ENCODE measurements around the gene TLCD4. TPM values are rescaled to one million over a fixed set of nuclear protein-coding genes. Genes with fewer than 3 reads are reported as not detected.

The TLCD4 gene
- total and polyA plus RNA-seq, 2 donors (not counting 1 experiment from before 2014, with no cell fraction given): 0.55 to 1.3 TPM

- no peaks in the 10 kb centered on the region for H4K20me1 ChIP-seq (ENCODE audit: control insufficient read depth, insufficient read depth, low read length, poor library complexity, severe bottlenecking)
- H3K36me3 ChIP-seq (replicated peaks in 1 of 2; ENCODE audit: control extremely low read depth in 1 of 2, control insufficient read depth in 1 of 2, extremely low read depth in 1 of 2, insufficient read depth in 2 of 2, low read length in 1 of 2): no peaks in the 10 kb centered on the region
- Mint-ChIP-seq H3K9me3 (ENCODE audit: insufficient read depth) (no peaks in the 10 kb centered on the region), H3K4me3 (no peak overlapping the region), H3K27me3 (peaks cover 6% of the 10 kb centered on the region), H3K27ac (no peak overlapping the region), H3K4me1 (no peaks in the 10 kb centered on the region)
- H3K4me1 ChIP-seq (ENCODE audit: control insufficient read depth in 2 of 2, insufficient read depth in 2 of 2, low read length in 2 of 2): no peaks in the 10 kb centered on the region
- peaks cover 0 to 8% (median 2%) of the 10 kb centered on the region in 4 experiments for H3K27me3 ChIP-seq (replicated peaks in 1 of 4; ENCODE audit: control extremely low read depth in 1 of 4, control insufficient read depth in 3 of 4, insufficient read depth in 4 of 4, low read length in 3 of 4)
- POLR2A ChIA-PET: no interaction called here
- intact Hi-C loops (cut with micrococcal nuclease): no loop called here
- H3K79me2 ChIP-seq (ENCODE audit: control insufficient read depth, insufficient read depth, low read length): no peaks in the 10 kb centered on the region
- H3K27ac ChIP-seq (ENCODE audit: low read length in 2 of 2): no peak overlapping the region
- CTCF ChIA-PET: interaction anchor here (2.9 to 6.8 kb wide), 2 partner anchors 36 to 154 kb away, joined by 8 to 92 read pairs; partner anchors contain the start of genes RWDD3 and TLCD4
- TF ChIP-seq, protein P1, sequence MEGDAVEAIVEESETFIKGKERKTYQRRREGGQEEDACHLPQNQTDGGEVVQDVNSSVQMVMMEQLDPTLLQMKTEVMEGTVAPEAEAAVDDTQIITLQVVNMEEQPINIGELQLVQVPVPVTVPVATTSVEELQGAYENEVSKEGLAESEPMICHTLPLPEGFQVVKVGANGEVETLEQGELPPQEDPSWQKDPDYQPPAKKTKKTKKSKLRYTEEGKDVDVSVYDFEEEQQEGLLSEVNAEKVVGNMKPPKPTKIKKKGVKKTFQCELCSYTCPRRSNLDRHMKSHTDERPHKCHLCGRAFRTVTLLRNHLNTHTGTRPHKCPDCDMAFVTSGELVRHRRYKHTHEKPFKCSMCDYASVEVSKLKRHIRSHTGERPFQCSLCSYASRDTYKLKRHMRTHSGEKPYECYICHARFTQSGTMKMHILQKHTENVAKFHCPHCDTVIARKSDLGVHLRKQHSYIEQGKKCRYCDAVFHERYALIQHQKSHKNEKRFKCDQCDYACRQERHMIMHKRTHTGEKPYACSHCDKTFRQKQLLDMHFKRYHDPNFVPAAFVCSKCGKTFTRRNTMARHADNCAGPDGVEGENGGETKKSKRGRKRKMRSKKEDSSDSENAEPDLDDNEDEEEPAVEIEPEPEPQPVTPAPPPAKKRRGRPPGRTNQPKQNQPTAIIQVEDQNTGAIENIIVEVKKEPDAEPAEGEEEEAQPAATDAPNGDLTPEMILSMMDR (IDR thresholded peaks at IDR 0.05): no peak
- no peak for TF ChIP-seq EZH2 (IDR thresholded peaks at IDR 0.05; ENCODE audit: borderline replicate concordance, insufficient read depth, low read depth, low read length, poor library complexity, severe bottlenecking)
- ATAC-seq (ENCODE audit: low read depth) (no peak), DNase-seq (no peak)
- no peak overlapping the region for H2AFZ ChIP-seq (ENCODE audit: insufficient read depth, low read depth, low read length, poor library complexity, severe bottlenecking)
- H3K4me2 ChIP-seq (replicated peaks; ENCODE audit: low read depth, low read length, poor library complexity, severe bottlenecking): no peak overlapping the region
- H3K9me3 ChIP-seq (ENCODE audit: control extremely low read depth in 1 of 3, control insufficient read depth in 2 of 3, insufficient read depth in 1 of 3, low read length in 2 of 3): no peaks in the 10 kb centered on the region
- H3K4me3 ChIP-seq (ENCODE audit: control extremely low read depth in 1 of 5, extremely low read depth in 1 of 5, insufficient read depth in 1 of 5, low read depth in 2 of 5, low read length in 4 of 5): no peak overlapping the region
- H3K9ac ChIP-seq (ENCODE audit: low read length): no peak overlapping the region
- 100% methylated on average over 1 of the region's 1 CpG for WGBS (ENCODE audit: insufficient coverage)
Observed at GRCh38 chr1:95080446-95080845, 36.7 kb upstream of the TLCD4 start.

DNA sequence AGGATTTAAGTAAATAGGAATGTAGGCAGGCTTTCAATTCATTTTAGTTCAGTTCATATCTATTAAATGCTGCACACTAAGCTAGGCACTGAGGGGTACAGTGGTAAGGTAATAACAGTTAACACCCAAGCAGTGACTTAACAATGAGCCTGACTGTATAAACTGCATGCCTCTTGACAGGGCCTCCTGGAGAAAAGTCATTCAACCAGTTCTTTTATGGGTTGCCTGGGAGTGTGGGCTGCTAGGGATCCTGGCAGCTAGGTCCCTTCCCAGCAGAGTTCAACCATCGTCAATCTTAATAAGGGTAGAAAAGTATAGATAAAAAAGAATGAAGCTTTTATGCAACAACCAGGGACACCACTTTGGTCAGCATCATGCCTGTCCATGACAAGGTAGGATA is 36.3 kb upstream of the TLCD4 start:
- Histone ChIP-seq H3K9me3 (ENCODE audit: control extremely low read depth in 1 of 3, control insufficient read depth in 2 of 3, insufficient read depth in 1 of 3, low read length in 2 of 3) (no peaks in the 10 kb centered on the region), H3K4me2 (replicated peaks; ENCODE audit: low read depth, low read length, poor library complexity, severe bottlenecking) (no peak overlapping the region), H2AFZ (ENCODE audit: insufficient read depth, low read depth, low read length, poor library complexity, severe bottlenecking) (no peak overlapping the region), H4K20me1 (ENCODE audit: control insufficient read depth, insufficient read depth, low read length, poor library complexity, severe bottlenecking) (no peaks in the 10 kb centered on the region), H3K79me2 (ENCODE audit: control insufficient read depth, insufficient read depth, low read length) (no peaks in the 10 kb centered on the region), H3K9ac (ENCODE audit: low read length) (no peak overlapping the region), H3K27me3 (replicated peaks in 1 of 4; ENCODE audit: control extremely low read depth in 1 of 4, control insufficient read depth in 3 of 4, insufficient read depth in 4 of 4, low read length in 3 of 4) (peaks cover 0 to 8% (median 2%) of the 10 kb centered on the region in 4 experiments), H3K36me3 (replicated peaks in 1 of 2; ENCODE audit: control extremely low read depth in 1 of 2, control insufficient read depth in 1 of 2, extremely low read depth in 1 of 2, insufficient read depth in 2 of 2, low read length in 1 of 2) (no peaks in the 10 kb centered on the region), H3K4me1 (ENCODE audit: control insufficient read depth in 2 of 2, insufficient read depth in 2 of 2, low read length in 2 of 2) (no peaks in the 10 kb centered on the region), H3K4me3 (ENCODE audit: control extremely low read depth in 1 of 5, extremely low read depth in 1 of 5, insufficient read depth in 1 of 5, low read depth in 2 of 5, low read length in 4 of 5) (no peak overlapping the region), H3K27ac (ENCODE audit: low read length in 2 of 2) (no peak overlapping the region)
- H3K4me1 Mint-ChIP-seq: no peaks in the 10 kb centered on the region
- no CpG with 5 or more reads among the region's 1 CpG for WGBS (ENCODE audit: insufficient coverage)
- H3K27me3 Mint-ChIP-seq: peaks cover 6% of the 10 kb centered on the region
- ATAC-seq (ENCODE audit: low read depth): no peak
- H3K9me3 Mint-ChIP-seq (ENCODE audit: insufficient read depth): no peaks in the 10 kb centered on the region
- POLR2A ChIA-PET: no interaction called here
- no peak overlapping the region for H3K4me3 Mint-ChIP-seq
- no peak for DNase-seq
- TF ChIP-seq EZH2 (IDR thresholded peaks at IDR 0.05; ENCODE audit: borderline replicate concordance, insufficient read depth, low read depth, low read length, poor library complexity, severe bottlenecking): no peak
- TF ChIP-seq, protein P1 (IDR thresholded peaks at IDR 0.05): no peak
- CTCF ChIA-PET: interaction anchor here (0.7 to 6.8 kb wide), 3 partner anchors 35 to 1709 kb away, joined by 3 to 92 read pairs (median 8); partner anchors contain the start of genes RWDD3 and TLCD4
- intact Hi-C loops (cut with micrococcal nuclease): no loop called here
- H3K27ac Mint-ChIP-seq: no peak overlapping the region
